ENCODE measurements around the gene HS3ST2. TPM values are rescaled to one million over a fixed set of nuclear protein-coding genes. Genes with fewer than 3 reads are reported as not detected.
A peak's percentile ranks its signal among the peaks of the same experiment; 100 is the strongest.

HS3ST2 gene
- total RNA-seq, 2 donors from 2014 or later, result 1.6 to 2.3 TPM

- peaks cover 4 to 12% of the 10 kb centered on the region in 2 donors for H3K9me3 ChIP-seq
- no peak overlapping the region for H3K27ac ChIP-seq
- no peaks in the 10 kb centered on the region for H3K4me1 ChIP-seq
- DNase-seq (ENCODE audit: low spot score), result no peak
- H3K4me3 ChIP-seq, result no peak overlapping the region
- no peaks in the 10 kb centered on the region for H3K27me3 ChIP-seq
- H3K36me3 ChIP-seq, result no peaks in the 10 kb centered on the region
- no peak for TF ChIP-seq CTCF (IDR thresholded peaks at IDR 0.05)
These were observed 14.8 kb upstream of the HS3ST2 start for GRCh38 chr16:22799113-22799512.

- H3K9me3 ChIP-seq, result no peaks in the 10 kb centered on the region
- H3K36me3 ChIP-seq, result no peaks in the 10 kb centered on the region
- no peak for TF ChIP-seq CTCF (IDR thresholded peaks at IDR 0.05)
- H3K4me3 ChIP-seq, result no peak overlapping the region
- no peak overlapping the region for H3K27ac ChIP-seq
- no peaks in the 10 kb centered on the region for H3K4me1 ChIP-seq
- no peak for DNase-seq (ENCODE audit: low spot score)
- H3K27me3 ChIP-seq, result no peaks in the 10 kb centered on the region
These were observed 9.1 kb upstream of the HS3ST2 start for GRCh38 chr16:22804893-22805292.

GRCh38 chr16:22805326-22805725 lies 8.6 kb upstream of the HS3ST2 start:
- no peaks in the 10 kb centered on the region for H3K9me3 ChIP-seq
- H3K36me3 ChIP-seq, result no peaks in the 10 kb centered on the region
- H3K27ac ChIP-seq, result no peak overlapping the region
- no peak for TF ChIP-seq CTCF (IDR thresholded peaks at IDR 0.05)
- no peaks in the 10 kb centered on the region for H3K27me3 ChIP-seq
- no peaks in the 10 kb centered on the region for H3K4me1 ChIP-seq
- no peak for DNase-seq (ENCODE audit: low spot score)
- H3K4me3 ChIP-seq, result no peak overlapping the region

- Histone ChIP-seq H3K4me3 (no peak overlapping the region), H3K27me3 (no peaks in the 10 kb centered on the region)
- TF ChIP-seq CTCF (IDR thresholded peaks at IDR 0.05), result no peak
These were observed 7.2 kb upstream of the HS3ST2 start for GRCh38 chr16:22806811-22807210.

GRCh38 chr16:22810226-22810625 lies 3.7 kb upstream of the HS3ST2 start:
- Histone ChIP-seq H3K4me1 (peaks cover 0 to 22% of the 10 kb centered on the region in 2 donors), H3K9me3 (no peaks in the 10 kb centered on the region), H3K27me3 (peaks cover 7 to 10% of the 10 kb centered on the region in 2 donors), H3K27ac (no peak overlapping the region), H3K4me3 (no peak overlapping the region), H3K36me3 (no peaks in the 10 kb centered on the region)
- no peak for TF ChIP-seq CTCF (IDR thresholded peaks at IDR 0.05)
- no peak for DNase-seq (ENCODE audit: low spot score)

More at GRCh38 chr16:22806811-22807210, 7.2 kb upstream of the HS3ST2 start:
- no peaks in the 10 kb centered on the region for H3K36me3 ChIP-seq
- H3K9me3 ChIP-seq, result no peaks in the 10 kb centered on the region
- no peak for DNase-seq (ENCODE audit: low spot score)
- H3K27ac ChIP-seq, result no peak overlapping the region
- no peaks in the 10 kb centered on the region for H3K4me1 ChIP-seq

GRCh38 chr16:22813223-22813947 lies 577 bp upstream of the HS3ST2 start:
- TF ChIP-seq CTCF (IDR thresholded peaks at IDR 0.05), result peak in 1 of 2 donors; percentile 72
- Histone ChIP-seq H3K36me3 (no peaks in the 10 kb centered on the region), H3K27ac (no peak overlapping the region), H3K27me3 (peaks cover 7 to 15% of the 10 kb centered on the region in 2 donors), H3K4me1 (peaks cover 0 to 22% of the 10 kb centered on the region in 2 donors), H3K9me3 (no peaks in the 10 kb centered on the region), H3K4me3 (peak overlapping the region; percentile 5 to 47)
- no peak for DNase-seq (ENCODE audit: low spot score)

Data from right atrium auricular region (tissue), 2 donors.